IMR-90 (cell line): Measurements from ENCODE around the gene PDCD11. TPM values are rescaled to one million over a fixed set of nuclear protein-coding genes. Genes with fewer than 3 reads are reported as not detected.

ENCODE experiments used
- ATAC-seq: fragments of 200-7000 bp; cut with Tn5 transposase; 2 replicates; pipeline ENCODE4 v1.9.1; 2020; ENCODE audit warnings: low read depth, mild to moderate bottlenecking, moderate library complexity
- BruUV-seq: library from RNA; stranded (reverse); fragments of 400-500 nt; replicated peaks from 2 replicates; lab custom pipeline; 2021; lab: Mats Ljungman, UMichigan
- CTCF ChIA-PET: fragments of 300-600 bp; formaldehyde crosslinking; extraction: SDS; loops from one replicate; lab custom pipeline; 2021; ENCODE audit warnings: antibody characterized with exemption; lab: Yijun Ruan, JAX
- POLR2A ChIA-PET: fragments of 300-600 bp; sonication (Branson Sonifier 250); formaldehyde crosslinking; loops from one replicate; lab custom pipeline; 2022; ENCODE audit warnings: antibody characterized with exemption; ENCODE audit not compliant: unreplicated experiment; lab: Charles Lee
- DNase-seq: peaks from one replicate; pipeline ENCODE4 v3.0.0; 2013
- H2AFZ ChIP-seq: replicated peaks from 2 replicates; pipeline ENCODE3; 2013; ENCODE audit warnings: low read length, mild to moderate bottlenecking; ENCODE audit not compliant: poor library complexity
- H2AK5ac ChIP-seq: 2 replicates; pipeline ENCODE4 v1.6.1; 2013; ENCODE audit warnings: low read depth, low read length, inconsistent platforms
- H2AK9ac ChIP-seq: replicated peaks from 2 replicates; pipeline ENCODE3; 2013; ENCODE audit warnings: mild to moderate bottlenecking, low read depth, low read length, moderate library complexity; ENCODE audit not compliant: poor library complexity
- H2BK120ac ChIP-seq: 2 replicates; pipeline ENCODE4 v1.6.1; 2013; ENCODE audit warnings: low read depth, low read length, inconsistent platforms
- H2BK15ac ChIP-seq: 3 replicates; pipeline ENCODE4 v1.6.1; 2013; ENCODE audit warnings: low read depth, low read length, inconsistent platforms
- H2BK20ac ChIP-seq: 2 replicates; pipeline ENCODE4 v1.6.1; 2013; ENCODE audit warnings: low read depth, mild to moderate bottlenecking, inconsistent platforms, low read length, moderate library complexity
- H2BK5ac ChIP-seq: 2 replicates; pipeline ENCODE4 v1.6.1; 2013; ENCODE audit warnings: mild to moderate bottlenecking, low read depth, low read length, inconsistent platforms; ENCODE audit not compliant: poor library complexity, severe bottlenecking
- H3K14ac ChIP-seq: replicated peaks from 2 replicates; pipeline ENCODE4 v1.6.1; 2013; ENCODE audit warnings: low read depth, low read length, inconsistent platforms
- H3K18ac ChIP-seq: 2 replicates; pipeline ENCODE4 v1.6.1; 2013; ENCODE audit warnings: low read depth, low read length, control low read depth
- H3K23ac ChIP-seq: 2 replicates; pipeline ENCODE4 v1.6.1; 2013; ENCODE audit warnings: low read depth, low read length, inconsistent platforms
- H3K27ac ChIP-seq: 2 replicates; pipeline ENCODE4 v1.5.1; 2013; ENCODE audit warnings: mild to moderate bottlenecking, control low read depth, low read length; ENCODE audit not compliant: insufficient read depth
- H3K27me3 ChIP-seq: 2 replicates; pipeline ENCODE4 v1.6.1; 2013; ENCODE audit warnings: low read length; ENCODE audit not compliant: control insufficient read depth, insufficient read depth
- H3K36me3 ChIP-seq: 2 replicates; pipeline ENCODE4 v1.6.1; 2013; ENCODE audit warnings: low read length, mixed read lengths; ENCODE audit not compliant: control insufficient read depth, insufficient read depth
- H3K4ac ChIP-seq: 2 replicates; pipeline ENCODE4 v1.6.1; 2013; ENCODE audit warnings: low read depth, low read length, inconsistent platforms
- H3K4me1 ChIP-seq: 2 replicates; pipeline ENCODE4 v1.6.1; 2013; ENCODE audit warnings: low read length, mixed read lengths; ENCODE audit not compliant: control insufficient read depth, insufficient read depth
- H3K4me2 ChIP-seq: 2 replicates; pipeline ENCODE4 v1.6.1; 2013; ENCODE audit warnings: low read depth, mild to moderate bottlenecking, control low read depth, low read length, moderate library complexity
- H3K4me3 ChIP-seq: 2 replicates; pipeline ENCODE4 v1.5.1; 2013; ENCODE audit warnings: low read depth, mild to moderate bottlenecking, control low read depth, low read length, moderate library complexity; ENCODE audit not compliant: insufficient read depth
- H3K56ac ChIP-seq: 2 replicates; pipeline ENCODE4 v1.6.1; 2013; ENCODE audit warnings: low read length, inconsistent platforms; ENCODE audit not compliant: insufficient read depth; ENCODE audit errors: extremely low read depth
- H3K79me1 ChIP-seq, 2 experiments: 2 replicates each; pipeline ENCODE4 v1.6.1; 2013; ENCODE audit warnings: low read length in 2 of 2, inconsistent platforms in 1 of 2, low read depth in 1 of 2
- H3K9ac ChIP-seq: 2 replicates; pipeline ENCODE4 v1.6.1; 2013; ENCODE audit warnings: low read depth, low read length, control low read depth
- H3K9me1 ChIP-seq: 2 replicates; pipeline ENCODE4 v1.6.1; 2013; ENCODE audit warnings: low read length, inconsistent platforms; ENCODE audit not compliant: insufficient read depth
- H3K9me3 ChIP-seq: 2 replicates; pipeline ENCODE4 v1.6.1; 2013; ENCODE audit warnings: low read length; ENCODE audit not compliant: control insufficient read depth, insufficient read depth
- H4K20me1 ChIP-seq: 2 replicates; pipeline ENCODE4 v1.6.1; 2013; ENCODE audit warnings: low read length, inconsistent platforms; ENCODE audit not compliant: insufficient read depth
- H4K5ac ChIP-seq: 2 replicates; pipeline ENCODE4 v1.6.1; 2013; ENCODE audit warnings: mild to moderate bottlenecking, low read depth, low read length, control low read depth
- H4K8ac ChIP-seq, 2 experiments: 2 replicates each; pipeline ENCODE4 v1.6.1; 2013; ENCODE audit warnings: low read depth in 2 of 2, low read length in 2 of 2, control low read depth in 1 of 2, inconsistent platforms in 1 of 2
- H4K91ac ChIP-seq: 2 replicates; pipeline ENCODE4 v1.6.1; 2013; ENCODE audit warnings: low read depth, low read length, inconsistent platforms; ENCODE audit not compliant: insufficient read depth
- BHLHE40 ChIP-seq: fragments of 150-350 bp; IDR thresholded peaks from 2 replicates; pipeline ENCODE4 v1.6.1; 2016; ENCODE audit warnings: mild to moderate bottlenecking, low read depth, low read length
- CEBPB ChIP-seq: IDR thresholded peaks from 2 replicates; pipeline ENCODE4 v1.6.1; 2012; ENCODE audit warnings: low read depth, low read length, improper control_type of control experiment
- CHD1 ChIP-seq: IDR thresholded peaks from 2 replicates; pipeline ENCODE4 v1.6.1; 2012; ENCODE audit warnings: low read depth, low read length, improper control_type of control experiment
- FOS ChIP-seq: fragments of 150-350 bp; IDR thresholded peaks from 2 replicates; pipeline ENCODE4 v1.6.1; 2016; ENCODE audit warnings: low read depth, low read length
- MAFK ChIP-seq: IDR thresholded peaks from 2 replicates; pipeline ENCODE4 v1.6.1; 2012; ENCODE audit warnings: low read depth, low read length, improper control_type of control experiment
- MAZ ChIP-seq: IDR thresholded peaks from 2 replicates; pipeline ENCODE4 v1.6.1; 2012; ENCODE audit warnings: low read depth, mild to moderate bottlenecking, low read length, improper control_type of control experiment, moderate library complexity, borderline replicate concordance
- MXI1 ChIP-seq: IDR thresholded peaks from 2 replicates; pipeline ENCODE4 v1.6.1; 2012; ENCODE audit warnings: low read depth, mild to moderate bottlenecking, low read length, moderate library complexity, borderline replicate concordance
- NFE2L2 ChIP-seq: fragments of 150-350 bp; IDR thresholded peaks from 2 replicates; pipeline ENCODE4 v1.6.1; 2016; ENCODE audit warnings: low read depth, mild to moderate bottlenecking, low read length
- POLR2A ChIP-seq: IDR thresholded peaks from 2 replicates; pipeline ENCODE4 v1.6.1; 2012; ENCODE audit warnings: mild to moderate bottlenecking, low read depth, low read length
- RAD21 ChIP-seq: IDR thresholded peaks from 2 replicates; pipeline ENCODE4 v1.6.1; 2012; ENCODE audit warnings: low read length, improper control_type of control experiment
- RCOR1 ChIP-seq: IDR thresholded peaks from 2 replicates; pipeline ENCODE4 v1.6.1; 2012; ENCODE audit warnings: mild to moderate bottlenecking, low read length, improper control_type of control experiment; ENCODE audit not compliant: insufficient replicate concordance
- RFX5 ChIP-seq: IDR thresholded peaks from 2 replicates; pipeline ENCODE4 v1.8.0; 2012; ENCODE audit warnings: low read depth, mild to moderate bottlenecking, low read length, moderate library complexity
- SMC3 ChIP-seq: fragments of 150-350 bp; IDR thresholded peaks from 2 replicates; pipeline ENCODE4 v1.6.1; 2016; ENCODE audit warnings: low read depth, mild to moderate bottlenecking, antibody characterized with exemption, low read length, moderate library complexity
- WGBS, 2 experiments: methylation state at CpG; one replicate each; pipeline versions ENCODE4 v1.1.5 to v1.1.7; 2013; ENCODE audit warnings: missing lambda C conversion rate in 2 of 2; ENCODE audit not compliant: insufficient read length in 1 of 2; ENCODE audit errors: extremely low coverage in 2 of 2; 5-methylcytosine and 5-hydroxymethylcytosine counted together
- dilution Hi-C: fragments of 300-500 bp; cut with HindIII; formaldehyde crosslinking; loops from one replicate; pipeline ENCODE4 v1.14.3; 2018; ENCODE audit warnings: low sequenced_read_pairs; ENCODE audit not compliant: unreplicated experiment
- in situ Hi-C: fragments of 300-500 bp; cut with MboI; formaldehyde crosslinking; loops from 3 replicates; pipeline ENCODE4 v1.14.3; 2019; ENCODE audit warnings: low sequenced_read_pairs, inconsistent platforms, mixed read lengths
- intact Hi-C: fragments of 100-400 bp; cut with micrococcal nuclease; formaldehyde crosslinking; loops from 2 replicates; pipeline ENCODE4 v1.10.0; 2022
- polyA plus RNA-seq, 3 experiments: library from polyadenylated mRNA; depleted of rRNA; stranded (reverse); fragments of >200 nt; gene quantifications; 2 replicates each; pipeline ENCODE4 v1.2.3, GENCODE V29; 2012; ENCODE audit warnings: low replicate concordance in 1 of 3
- total RNA-seq: library from RNA; depleted of rRNA; stranded (reverse); fragments of >200 nt; gene quantifications from 2 replicates; pipeline ENCODE4 v1.2.3, GENCODE V29; 2012
- TF ChIP-seq, protein P1 (sequence below): fragments of 150-350 bp; IDR thresholded peaks from 2 replicates; pipeline ENCODE4 v1.6.1; 2017; ENCODE audit warnings: mild to moderate bottlenecking, antibody characterized with exemption, low read length, low read depth
- TF ChIP-seq, protein P2 (sequence below): conservative IDR thresholded peaks from 2 replicates; pipeline ENCODE4 v1.5.1; 2012; ENCODE audit warnings: mild to moderate bottlenecking, low read depth, low read length, improper control_type of control experiment
- TF ChIP-seq, protein P3 (sequence below): fragments of 150-350 bp; IDR thresholded peaks from 2 replicates; pipeline ENCODE4 v1.6.1; 2016; ENCODE audit warnings: low read depth, mild to moderate bottlenecking, low read length, moderate library complexity, borderline replicate concordance

PDCD11 gene
- total and polyA plus RNA-seq, 2 of the 4 experiments (the other 2 are of a cell fraction), result 20.4 to 56.8 TPM

DNA sequence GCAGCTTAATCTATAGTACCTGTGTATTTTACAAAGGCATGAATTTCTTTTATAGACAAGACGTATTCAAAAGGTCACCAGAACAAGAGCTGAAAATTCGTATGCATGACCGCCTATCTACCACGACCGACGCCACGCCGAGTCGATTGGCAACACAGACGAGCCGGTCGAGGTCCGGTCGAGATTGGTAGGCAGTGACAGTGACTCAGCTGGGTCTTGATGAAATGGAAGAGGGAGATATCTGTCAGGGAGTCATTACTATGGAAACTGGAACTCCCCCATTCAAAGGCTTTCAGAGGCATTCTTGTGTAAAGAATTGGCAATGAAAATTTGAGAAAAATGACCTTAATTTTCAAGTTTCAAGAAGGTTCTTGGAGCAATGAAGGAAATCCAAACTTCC, 2.2 kb upstream of the PDCD11 start:
- Histone ChIP-seq H2BK5ac (no peak overlapping the region), H2BK15ac (no peak overlapping the region), H3K4me3 (no peak overlapping the region), H4K91ac (no peak overlapping the region), H3K36me3 (peaks cover 14% of the 10 kb centered on the region), H2AFZ (no peak overlapping the region), H3K18ac (no peak overlapping the region), H3K23ac (no peak overlapping the region), H3K9me3 (no peaks in the 10 kb centered on the region), H3K9me1 (peaks cover 2% of the 10 kb centered on the region; the same call in 1 of the 2 replicates), H2BK120ac (no peak overlapping the region), H3K4me2 (no peak overlapping the region), H4K8ac (no peak overlapping the region), H3K27me3 (no peaks in the 10 kb centered on the region), H4K5ac (no peak overlapping the region), H2BK20ac (no peak overlapping the region), H2AK5ac (no peak overlapping the region), H2AK9ac (no peak overlapping the region), H3K79me1 (peaks cover 25 to 51% of the 10 kb centered on the region in 2 experiments), H3K56ac (no peak overlapping the region), H3K4me1 (peaks cover 8% of the 10 kb centered on the region), H3K14ac (no peak overlapping the region), H3K9ac (no peak overlapping the region), H4K20me1 (peaks cover 5% of the 10 kb centered on the region; the same call in 1 of the 2 replicates), H3K4ac (no peak overlapping the region), H3K27ac (no peak overlapping the region)
- in situ Hi-C loops, result no loop called here
- dilution Hi-C loops, result no loop called here
- ChIA-PET CTCF (no interaction called here), POLR2A (no interaction called here)
- BruUV-seq, result no TSS peak
- TF ChIP-seq NFE2L2, result no peak
- no peak for TF ChIP-seq MAZ
- TF ChIP-seq, protein P1, sequence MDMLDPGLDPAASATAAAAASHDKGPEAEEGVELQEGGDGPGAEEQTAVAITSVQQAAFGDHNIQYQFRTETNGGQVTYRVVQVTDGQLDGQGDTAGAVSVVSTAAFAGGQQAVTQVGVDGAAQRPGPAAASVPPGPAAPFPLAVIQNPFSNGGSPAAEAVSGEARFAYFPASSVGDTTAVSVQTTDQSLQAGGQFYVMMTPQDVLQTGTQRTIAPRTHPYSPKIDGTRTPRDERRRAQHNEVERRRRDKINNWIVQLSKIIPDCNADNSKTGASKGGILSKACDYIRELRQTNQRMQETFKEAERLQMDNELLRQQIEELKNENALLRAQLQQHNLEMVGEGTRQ, result no peak
- no peak for TF ChIP-seq MXI1
- TF ChIP-seq FOS, result no peak
- TF ChIP-seq, protein P2, sequence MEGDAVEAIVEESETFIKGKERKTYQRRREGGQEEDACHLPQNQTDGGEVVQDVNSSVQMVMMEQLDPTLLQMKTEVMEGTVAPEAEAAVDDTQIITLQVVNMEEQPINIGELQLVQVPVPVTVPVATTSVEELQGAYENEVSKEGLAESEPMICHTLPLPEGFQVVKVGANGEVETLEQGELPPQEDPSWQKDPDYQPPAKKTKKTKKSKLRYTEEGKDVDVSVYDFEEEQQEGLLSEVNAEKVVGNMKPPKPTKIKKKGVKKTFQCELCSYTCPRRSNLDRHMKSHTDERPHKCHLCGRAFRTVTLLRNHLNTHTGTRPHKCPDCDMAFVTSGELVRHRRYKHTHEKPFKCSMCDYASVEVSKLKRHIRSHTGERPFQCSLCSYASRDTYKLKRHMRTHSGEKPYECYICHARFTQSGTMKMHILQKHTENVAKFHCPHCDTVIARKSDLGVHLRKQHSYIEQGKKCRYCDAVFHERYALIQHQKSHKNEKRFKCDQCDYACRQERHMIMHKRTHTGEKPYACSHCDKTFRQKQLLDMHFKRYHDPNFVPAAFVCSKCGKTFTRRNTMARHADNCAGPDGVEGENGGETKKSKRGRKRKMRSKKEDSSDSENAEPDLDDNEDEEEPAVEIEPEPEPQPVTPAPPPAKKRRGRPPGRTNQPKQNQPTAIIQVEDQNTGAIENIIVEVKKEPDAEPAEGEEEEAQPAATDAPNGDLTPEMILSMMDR, result no peak
- no peak for TF ChIP-seq MAFK
- no peak for TF ChIP-seq RCOR1
- no peak for TF ChIP-seq POLR2A
- no peak for TF ChIP-seq RAD21
- no peak for TF ChIP-seq BHLHE40
- TF ChIP-seq, protein P3, sequence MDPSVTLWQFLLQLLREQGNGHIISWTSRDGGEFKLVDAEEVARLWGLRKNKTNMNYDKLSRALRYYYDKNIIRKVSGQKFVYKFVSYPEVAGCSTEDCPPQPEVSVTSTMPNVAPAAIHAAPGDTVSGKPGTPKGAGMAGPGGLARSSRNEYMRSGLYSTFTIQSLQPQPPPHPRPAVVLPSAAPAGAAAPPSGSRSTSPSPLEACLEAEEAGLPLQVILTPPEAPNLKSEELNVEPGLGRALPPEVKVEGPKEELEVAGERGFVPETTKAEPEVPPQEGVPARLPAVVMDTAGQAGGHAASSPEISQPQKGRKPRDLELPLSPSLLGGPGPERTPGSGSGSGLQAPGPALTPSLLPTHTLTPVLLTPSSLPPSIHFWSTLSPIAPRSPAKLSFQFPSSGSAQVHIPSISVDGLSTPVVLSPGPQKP, result no peak
- no peak for TF ChIP-seq RFX5
- TF ChIP-seq SMC3, result no peak
- TF ChIP-seq CHD1, result no peak
- no peak for TF ChIP-seq CEBPB
- ATAC-seq (no peak), DNase-seq (no peak)
- intact Hi-C loops, result no loop called here
- 96% methylated on average over 5 of the region's 14 CpGs; no CpG with 5 or more reads in 1 of the 2 experiments for WGBS, 2 experiments
